ENCODE data around the gene MYOG.

DNA sequence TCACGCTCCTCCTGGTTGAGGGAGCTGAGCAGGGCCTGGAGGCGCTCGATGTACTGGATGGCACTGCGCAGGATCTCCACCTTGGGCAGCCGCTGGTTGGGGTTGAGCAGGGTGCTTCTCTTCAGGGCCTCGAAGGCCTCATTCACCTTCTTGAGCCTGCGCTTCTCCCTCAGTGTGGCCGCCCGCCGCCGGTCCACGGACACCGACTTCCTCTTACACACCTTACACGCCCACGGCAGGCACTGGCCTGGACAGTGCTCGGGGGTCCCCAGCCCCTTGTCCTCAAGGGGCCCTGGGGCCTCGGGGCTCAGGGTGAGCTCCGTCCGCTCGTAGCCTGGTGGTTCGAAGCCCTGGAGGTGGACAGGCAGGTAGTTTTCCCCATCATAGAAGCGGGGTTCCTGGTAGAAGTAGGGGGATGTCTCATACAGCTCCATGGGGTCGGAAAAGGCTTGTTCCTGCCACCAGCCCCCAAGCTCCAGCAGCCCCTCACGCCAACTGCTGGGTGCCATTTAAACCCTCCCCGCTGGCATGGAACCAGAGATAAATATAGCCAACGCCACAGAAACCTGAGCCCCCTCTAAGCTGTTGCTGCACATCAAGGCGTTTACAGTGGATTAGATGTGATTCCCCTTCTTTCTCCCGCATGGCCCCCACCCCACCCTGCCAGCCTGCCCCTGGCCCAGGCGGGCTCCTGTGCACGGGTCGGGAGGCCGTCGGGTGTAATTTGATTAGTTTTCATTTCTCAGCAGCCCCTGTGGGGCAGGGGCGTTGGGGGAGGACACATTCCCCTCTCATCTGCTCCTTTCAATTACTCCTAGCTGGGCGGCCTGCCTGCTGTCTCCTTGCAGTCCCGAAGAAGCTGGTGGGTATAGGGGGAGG, at the start of gene MYOG:
- TF ChIP-seq, protein P1, sequence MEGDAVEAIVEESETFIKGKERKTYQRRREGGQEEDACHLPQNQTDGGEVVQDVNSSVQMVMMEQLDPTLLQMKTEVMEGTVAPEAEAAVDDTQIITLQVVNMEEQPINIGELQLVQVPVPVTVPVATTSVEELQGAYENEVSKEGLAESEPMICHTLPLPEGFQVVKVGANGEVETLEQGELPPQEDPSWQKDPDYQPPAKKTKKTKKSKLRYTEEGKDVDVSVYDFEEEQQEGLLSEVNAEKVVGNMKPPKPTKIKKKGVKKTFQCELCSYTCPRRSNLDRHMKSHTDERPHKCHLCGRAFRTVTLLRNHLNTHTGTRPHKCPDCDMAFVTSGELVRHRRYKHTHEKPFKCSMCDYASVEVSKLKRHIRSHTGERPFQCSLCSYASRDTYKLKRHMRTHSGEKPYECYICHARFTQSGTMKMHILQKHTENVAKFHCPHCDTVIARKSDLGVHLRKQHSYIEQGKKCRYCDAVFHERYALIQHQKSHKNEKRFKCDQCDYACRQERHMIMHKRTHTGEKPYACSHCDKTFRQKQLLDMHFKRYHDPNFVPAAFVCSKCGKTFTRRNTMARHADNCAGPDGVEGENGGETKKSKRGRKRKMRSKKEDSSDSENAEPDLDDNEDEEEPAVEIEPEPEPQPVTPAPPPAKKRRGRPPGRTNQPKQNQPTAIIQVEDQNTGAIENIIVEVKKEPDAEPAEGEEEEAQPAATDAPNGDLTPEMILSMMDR (IDR thresholded peaks at IDR 0.05; ENCODE audit: borderline replicate concordance, extremely low read depth, low read length, poor library complexity, severe bottlenecking) = no peak
- TF ChIP-seq EZH2 (IDR thresholded peaks at IDR 0.05; ENCODE audit: borderline replicate concordance, low read depth, low read length, severe bottlenecking) = no peak

Measured in DND-41 (cell line).